Left hindlimb (tissue), 1 donor: ENCODE data around the gene FBXO5.
"Not testable (repeated sequence)": the region's sequence is repeated elsewhere in the genome, so short reads cannot be mapped to it uniquely, and the experiment has no call there.

Experiments used
- DNase-seq: peaks from one replicate; pipeline ENCODE4 v3.0.0-alpha.2; 2018

Gene FBXO5, protein sequence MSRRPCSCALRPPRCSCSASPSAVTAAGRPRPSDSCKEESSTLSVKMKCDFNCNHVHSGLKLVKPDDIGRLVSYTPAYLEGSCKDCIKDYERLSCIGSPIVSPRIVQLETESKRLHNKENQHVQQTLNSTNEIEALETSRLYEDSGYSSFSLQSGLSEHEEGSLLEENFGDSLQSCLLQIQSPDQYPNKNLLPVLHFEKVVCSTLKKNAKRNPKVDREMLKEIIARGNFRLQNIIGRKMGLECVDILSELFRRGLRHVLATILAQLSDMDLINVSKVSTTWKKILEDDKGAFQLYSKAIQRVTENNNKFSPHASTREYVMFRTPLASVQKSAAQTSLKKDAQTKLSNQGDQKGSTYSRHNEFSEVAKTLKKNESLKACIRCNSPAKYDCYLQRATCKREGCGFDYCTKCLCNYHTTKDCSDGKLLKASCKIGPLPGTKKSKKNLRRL

DNA sequence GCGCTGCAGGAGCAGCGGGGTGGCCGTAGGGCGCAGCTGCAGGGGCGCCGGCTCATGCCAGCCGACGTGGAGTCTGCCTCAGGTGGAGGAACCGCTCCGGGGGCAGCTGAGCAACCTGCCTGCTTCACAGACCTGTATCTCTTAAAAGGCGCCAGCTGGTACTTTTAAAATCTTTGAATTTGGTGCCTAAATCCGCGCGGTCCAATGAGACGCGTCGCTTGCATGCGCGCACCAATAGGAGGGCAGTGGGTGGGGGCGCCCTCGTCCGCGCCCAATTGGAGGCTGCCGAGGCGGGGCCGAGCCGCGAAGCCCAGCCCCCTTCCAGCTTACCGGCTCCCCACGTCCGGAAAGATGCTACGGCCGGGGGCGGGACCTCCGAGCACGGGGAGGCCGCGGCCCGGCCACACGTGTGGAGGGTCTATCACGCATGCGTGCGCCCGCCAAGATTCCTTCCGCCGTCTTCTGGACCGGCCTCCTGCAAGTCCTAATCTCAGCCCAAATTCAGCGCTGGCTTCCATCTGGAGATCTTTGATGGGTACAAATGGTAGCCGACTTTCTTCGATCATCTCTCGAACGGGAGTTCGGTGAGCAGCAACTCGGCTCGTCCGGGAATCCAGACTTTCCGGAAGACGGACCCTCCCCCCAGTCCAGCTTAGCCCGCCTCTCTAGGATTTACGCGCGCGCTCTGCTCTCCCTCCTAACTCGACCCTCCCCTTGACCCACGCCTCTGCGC is at the start of gene FBXO5:
FBXO5 (minus strand) TSS at position 138 of the 733 bp plus-strand sequence; CDS start at position 56, 82 bp downstream.
- DNase-seq: peak; percentile 99

- no peak for DNase-seq
Measured at GRCh38 chr6:153032255-153032882, 49.5 kb upstream of the FBXO5 start.

GRCh38 chr6:153031335-153031955 is 48.6 kb upstream of the FBXO5 start:
- DNase-seq: no peak

GRCh38 chr6:153028963-153029362 is 46.1 kb upstream of the FBXO5 start:
- no peak for DNase-seq

- no peak for DNase-seq
Measured at GRCh38 chr6:153028286-153028685, 45.4 kb upstream of the FBXO5 start.

- DNase-seq: no peak
Measured at GRCh38 chr6:153027480-153027879, 44.6 kb upstream of the FBXO5 start.

- DNase-seq: no peak
Measured at GRCh38 chr6:153024709-153025017, 41.8 kb upstream of the FBXO5 start.

DNA sequence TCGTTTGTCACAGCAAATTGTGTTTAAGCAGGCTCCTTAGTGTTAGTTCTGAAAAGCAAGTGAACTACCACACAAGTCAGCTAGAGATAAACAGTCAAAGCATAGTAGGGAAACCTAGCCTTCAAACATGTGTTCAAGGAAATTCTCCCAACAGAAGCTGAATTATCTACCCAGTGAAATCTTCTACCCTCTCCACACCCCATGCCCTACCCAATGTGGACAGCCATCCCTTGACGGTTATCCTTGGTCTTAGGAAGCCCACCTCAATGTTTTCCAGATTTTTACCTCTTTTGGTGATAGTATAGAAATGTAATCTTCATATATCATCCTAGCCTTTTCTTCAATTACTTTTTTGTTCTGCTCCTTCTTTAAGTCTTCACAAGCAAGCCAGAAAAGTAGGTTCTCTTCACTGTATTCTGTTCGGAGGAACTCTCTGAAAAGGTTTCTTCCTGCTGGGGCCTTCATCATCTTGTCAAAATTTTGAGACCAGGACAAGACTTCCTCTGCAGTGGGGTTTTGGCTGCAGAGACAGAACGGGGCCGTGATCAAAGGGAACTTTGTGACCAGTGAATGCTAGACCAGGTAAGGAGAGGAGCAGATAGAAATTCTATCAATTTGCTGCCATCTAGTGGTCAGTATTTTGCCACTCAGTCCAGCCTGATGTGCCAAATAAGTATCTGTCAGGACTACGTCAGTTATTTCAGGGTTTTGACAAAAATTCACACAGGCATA is 41.3 kb upstream of the FBXO5 start:
- DNase-seq: no peak

DNA sequence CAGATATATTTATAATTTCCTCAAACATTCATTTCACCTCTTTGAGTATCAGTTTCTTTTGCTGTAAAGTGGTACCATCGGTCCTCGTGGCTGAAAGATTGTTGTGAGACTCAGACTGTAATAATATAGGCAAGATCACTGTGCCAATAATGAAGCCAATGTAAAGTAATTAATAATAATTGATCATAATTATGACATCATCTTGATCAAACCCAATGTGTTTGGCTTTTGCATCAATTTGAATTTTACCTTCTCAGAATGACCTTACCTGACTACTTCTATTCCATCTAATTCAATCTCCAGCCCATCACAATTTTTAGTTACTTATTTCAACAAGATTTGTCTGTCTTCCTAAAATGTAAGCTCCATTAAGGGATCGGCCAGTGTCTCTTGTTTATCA is 35.5 kb upstream of the FBXO5 start:
- no peak for DNase-seq

DNA sequence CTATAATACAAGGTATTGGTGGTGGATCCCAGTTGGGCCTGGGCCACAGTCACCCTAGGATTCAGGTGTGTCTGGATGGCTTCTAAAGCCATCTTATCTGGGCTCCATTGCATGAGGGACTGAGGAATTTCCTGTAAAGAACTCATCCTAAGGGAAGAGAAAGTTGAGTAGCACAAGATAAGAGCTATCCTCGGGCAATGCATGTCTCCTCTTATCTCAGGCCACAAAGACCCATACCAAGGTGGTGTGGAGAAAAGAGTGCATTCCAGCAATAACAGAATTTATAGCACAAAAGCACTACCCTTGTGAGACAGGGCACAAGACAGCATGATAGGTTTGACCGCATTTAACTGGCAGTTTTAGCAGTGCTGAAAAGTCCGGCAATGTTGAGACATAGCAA is 34.0 kb upstream of the FBXO5 start:
- DNase-seq: no peak

DNA sequence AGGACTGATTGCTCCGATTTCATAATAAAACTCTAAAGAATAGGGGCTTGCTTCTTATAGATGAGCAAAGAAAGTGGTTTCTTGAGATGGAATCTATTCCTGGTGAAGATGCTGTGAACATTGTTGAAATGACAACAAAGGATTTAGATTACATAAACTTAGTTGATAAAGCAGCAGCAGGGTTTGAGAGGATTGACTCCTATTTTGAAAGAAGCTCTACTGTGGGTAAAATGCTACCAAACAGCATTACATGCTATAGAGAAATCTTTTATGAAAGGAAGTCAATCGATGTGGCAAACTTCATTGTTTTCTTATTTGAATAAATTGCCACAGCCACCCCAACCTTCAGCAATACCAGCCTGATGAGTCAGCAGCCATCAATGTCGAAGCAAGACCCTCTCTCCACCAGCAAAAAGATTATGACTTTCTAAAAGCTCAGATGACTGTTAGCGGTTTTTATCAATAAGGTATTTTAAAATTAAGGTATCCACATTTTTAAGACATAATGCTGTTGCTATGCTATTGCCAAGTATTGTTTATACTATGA is 32.3 kb upstream of the FBXO5 start:
- no peak for DNase-seq

GRCh38 chr6:153013438-153013837 is 30.6 kb upstream of the FBXO5 start:
- DNase-seq: no peak

DNA sequence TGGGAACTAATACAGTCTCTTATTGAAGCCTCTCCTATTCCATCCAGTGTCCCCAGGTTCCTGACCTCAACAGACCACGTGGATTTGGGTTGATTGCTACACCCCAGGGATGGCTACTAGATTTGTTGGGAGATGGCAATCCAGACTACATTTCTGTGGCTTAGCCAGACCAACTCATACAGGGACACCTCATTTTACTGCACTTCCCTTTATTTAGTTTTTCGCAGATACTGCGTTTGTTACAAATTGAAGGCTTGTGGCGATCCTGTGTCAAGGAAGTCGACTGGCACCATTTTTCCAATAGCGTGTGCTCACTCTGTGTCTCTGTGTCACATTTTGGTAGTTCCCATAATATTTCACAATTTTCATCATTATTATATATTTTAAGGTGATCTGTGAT is 30.0 kb upstream of the FBXO5 start:
- DNase-seq: no peak

- DNase-seq: no peak
Measured at GRCh38 chr6:153003366-153003690, 20.5 kb upstream of the FBXO5 start.

DNA sequence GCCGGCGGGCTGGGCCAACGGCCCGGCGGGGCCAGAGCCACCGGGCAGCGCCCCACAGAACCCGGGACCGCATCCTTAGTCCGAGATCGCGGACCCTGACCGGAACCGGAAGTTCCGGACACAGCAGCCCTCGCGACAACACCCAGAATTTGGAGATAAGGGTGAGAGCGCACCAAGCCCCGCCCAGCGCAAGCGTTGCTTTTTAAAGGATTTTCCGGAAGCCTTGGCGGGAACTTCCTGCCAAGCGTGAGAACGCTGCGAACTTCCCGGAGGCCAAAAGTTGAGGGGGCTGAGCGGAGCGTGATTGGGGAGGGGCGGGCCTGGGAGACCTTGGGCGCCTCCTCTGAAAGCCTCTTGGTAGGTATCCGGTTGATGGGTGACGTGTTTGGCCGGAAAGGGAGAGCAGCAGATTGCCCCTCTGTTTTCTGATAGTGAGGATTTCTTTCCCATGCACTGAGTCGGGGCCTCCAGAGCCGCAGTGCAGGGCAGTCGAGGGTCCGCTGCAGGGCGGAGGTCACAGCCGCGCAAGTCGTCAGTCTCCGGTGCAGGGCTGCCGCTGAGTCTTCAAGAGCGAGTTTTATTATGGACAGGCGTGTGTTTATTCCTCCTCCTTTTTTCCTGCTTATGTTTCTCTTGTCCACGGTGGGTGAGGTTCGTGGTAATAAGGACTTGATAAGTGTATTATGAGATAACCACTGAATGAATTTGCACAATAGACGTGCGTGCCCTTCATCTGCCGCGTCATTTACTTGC is 19.9 kb upstream of the FBXO5 start, which contains the start of gene MTRF1L:
MTRF1L (minus strand) TSS at position 97 of the 753 bp plus-strand sequence; CDS start at position 73, 24 bp downstream.
- DNase-seq: peak; percentile 95

DNA sequence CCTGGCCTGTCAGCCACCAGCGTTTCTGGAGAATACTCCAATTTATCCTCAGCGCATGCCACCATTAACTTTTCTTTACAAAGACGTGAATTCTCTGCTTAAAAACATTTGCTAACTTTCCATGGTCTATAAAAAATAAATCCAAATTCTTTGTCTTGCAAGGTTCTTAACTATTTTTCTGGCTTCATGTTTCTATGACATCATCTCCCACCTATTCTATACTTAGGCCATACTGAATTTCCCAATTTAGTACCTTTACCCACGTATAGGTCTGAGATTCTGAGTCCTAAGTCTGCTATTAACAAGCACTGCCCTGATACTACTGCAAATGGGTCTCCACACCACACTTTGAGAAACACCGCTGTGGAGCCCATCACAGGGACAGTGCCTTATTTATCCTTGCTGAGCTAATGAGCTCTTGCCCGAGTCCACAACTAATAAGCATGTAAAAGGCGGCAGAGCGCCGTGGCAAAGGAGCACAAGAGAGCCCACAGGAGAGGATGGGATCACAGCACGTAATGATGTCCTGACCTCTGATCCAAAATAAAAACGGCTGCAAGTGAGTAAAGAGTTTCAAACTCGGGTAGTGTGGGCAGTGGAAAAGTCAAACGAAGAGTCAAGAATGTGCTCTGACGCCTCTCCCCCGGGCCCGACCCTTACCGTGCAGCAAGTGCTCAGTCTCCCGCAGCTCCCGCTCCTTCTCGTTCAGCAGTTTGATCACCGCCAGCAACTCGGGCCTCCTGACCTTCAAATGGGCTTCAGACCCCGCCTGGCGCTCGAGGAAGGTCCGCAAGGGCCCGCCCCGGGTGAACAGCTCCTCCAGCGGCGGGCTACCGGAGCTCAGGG is 19.1 kb upstream of the FBXO5 start:
- DNase-seq: no peak

DNA sequence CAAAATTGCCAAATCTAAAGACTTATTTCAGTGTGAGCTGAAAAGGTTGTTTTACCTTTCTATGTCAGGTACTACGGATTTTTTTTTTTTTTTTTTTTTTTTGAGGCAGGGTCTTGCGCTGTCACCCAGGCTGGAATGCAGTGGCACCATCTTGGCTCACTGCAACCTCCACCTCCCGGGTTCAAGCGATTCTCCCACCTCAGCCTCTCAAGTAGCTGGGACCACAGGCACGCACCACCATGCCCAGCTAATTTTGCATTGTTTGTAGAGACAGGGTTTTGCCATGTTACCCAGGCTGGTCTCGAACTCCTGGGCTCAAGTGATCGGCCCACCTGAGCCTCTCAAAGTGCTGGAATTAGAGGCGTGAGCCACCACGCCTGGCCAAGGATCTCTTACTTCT is 17.9 kb upstream of the FBXO5 start:
- not testable (repeated sequence) for DNase-seq

DNA sequence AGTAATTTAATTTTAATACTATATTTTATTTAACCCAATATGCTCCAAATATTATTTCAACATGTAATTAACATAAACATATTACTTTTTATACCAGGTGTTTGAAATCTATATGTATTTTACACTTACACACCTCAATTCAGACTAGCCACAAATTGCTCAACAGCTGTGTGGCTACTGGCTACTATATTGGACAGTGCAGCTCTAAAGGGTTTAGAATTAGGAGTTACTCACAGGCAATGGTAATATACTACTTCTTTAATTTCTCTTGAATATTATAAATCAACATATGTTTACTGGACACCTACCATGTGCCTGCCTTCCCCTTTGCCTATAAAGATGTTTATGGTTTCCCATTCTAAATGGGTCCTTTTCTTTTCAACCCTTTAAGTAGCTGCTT is 17.4 kb upstream of the FBXO5 start:
- DNase-seq: no peak

DNA sequence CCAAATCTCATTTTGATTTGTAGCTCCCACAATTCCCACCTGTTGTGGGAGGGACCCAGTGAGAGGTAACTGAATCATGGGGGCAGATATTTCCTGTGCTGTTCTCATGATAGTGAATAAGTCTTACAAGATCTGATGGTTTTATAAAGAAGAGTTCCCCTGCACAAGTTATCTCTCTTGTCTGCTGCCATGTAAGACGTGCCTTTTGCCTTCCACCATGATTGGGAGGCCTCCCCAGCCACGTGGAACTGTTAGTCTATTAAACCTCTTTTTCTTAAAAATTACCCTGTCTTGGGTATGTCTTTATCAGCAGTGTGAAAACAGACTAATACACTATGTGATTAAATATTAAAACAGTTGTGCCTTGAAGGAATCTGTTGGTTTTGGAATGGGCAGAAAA is 16.7 kb upstream of the FBXO5 start:
- not testable (repeated sequence) for DNase-seq

DNA sequence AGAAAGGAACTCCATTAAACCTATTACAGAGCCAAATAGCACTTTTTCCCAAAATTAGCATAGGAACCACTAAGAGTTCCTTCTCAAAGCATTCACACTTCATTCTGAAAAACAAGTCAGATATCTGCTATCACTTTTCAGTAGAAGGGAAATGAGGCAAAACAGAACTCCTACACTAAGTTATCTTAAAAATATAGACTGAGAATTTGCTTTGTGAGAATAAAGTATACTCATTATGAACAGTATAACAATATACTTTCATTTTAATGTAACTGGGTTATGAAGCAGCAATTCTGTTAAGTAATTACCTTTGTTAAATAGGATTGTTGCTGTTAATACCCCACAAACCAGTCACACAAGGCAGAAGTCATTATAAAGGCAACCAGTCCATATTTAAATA is 11.0 kb upstream of the FBXO5 start:
- DNase-seq: no peak

DNA sequence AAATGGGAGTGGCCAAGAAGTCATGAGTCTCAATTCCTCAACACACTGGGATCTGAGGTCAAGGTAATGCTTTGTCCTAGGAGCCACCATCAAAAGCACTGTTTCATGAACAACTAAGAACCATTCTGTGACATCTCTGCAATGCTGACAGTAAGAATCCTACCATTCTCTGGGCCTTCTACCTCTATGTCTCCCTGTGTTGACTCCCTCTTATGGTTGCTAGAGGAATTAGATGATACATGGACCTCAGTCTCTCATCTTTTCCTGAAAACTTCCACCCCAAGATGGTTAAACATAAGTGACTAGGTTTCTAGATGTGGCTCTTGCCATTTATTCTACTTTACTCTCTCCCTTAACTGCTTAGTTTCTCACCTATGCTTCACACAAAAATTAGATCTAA is 10.6 kb upstream of the FBXO5 start:
- DNase-seq: no peak
